ENCODE data around the gene ATP2C1. TPM values are rescaled to one million over a fixed set of nuclear protein-coding genes. Genes with fewer than 3 reads are reported as not detected.

ATP2C1 gene
- total and polyA plus RNA-seq, 2 experiments from 2014 or later: 28.1 to 75.7 TPM

DNA sequence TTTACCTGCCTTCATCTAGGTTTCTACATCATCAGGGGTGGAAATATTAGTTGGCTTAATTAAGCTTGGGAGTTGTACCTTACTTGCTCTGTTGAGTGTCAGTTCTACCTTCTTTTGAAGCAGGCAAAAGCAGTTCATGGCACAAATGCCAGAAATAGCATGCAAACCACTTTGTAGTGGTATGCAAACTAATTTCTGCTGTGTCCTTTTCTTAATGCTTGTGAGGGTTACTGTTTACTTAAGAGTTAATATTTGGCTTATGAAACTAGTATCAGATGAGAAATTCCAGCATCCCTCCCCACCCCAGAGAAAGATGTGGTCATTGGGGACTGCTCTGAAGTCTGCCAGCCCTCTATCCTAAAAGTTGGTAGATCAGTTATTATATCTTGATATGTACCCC is 7.1 kb downstream of the ATP2C1 start (continued):
- TF ChIP-seq, protein P1, sequence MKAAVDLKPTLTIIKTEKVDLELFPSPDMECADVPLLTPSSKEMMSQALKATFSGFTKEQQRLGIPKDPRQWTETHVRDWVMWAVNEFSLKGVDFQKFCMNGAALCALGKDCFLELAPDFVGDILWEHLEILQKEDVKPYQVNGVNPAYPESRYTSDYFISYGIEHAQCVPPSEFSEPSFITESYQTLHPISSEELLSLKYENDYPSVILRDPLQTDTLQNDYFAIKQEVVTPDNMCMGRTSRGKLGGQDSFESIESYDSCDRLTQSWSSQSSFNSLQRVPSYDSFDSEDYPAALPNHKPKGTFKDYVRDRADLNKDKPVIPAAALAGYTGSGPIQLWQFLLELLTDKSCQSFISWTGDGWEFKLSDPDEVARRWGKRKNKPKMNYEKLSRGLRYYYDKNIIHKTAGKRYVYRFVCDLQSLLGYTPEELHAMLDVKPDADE (IDR thresholded peaks at IDR 0.05): no peak

DNA sequence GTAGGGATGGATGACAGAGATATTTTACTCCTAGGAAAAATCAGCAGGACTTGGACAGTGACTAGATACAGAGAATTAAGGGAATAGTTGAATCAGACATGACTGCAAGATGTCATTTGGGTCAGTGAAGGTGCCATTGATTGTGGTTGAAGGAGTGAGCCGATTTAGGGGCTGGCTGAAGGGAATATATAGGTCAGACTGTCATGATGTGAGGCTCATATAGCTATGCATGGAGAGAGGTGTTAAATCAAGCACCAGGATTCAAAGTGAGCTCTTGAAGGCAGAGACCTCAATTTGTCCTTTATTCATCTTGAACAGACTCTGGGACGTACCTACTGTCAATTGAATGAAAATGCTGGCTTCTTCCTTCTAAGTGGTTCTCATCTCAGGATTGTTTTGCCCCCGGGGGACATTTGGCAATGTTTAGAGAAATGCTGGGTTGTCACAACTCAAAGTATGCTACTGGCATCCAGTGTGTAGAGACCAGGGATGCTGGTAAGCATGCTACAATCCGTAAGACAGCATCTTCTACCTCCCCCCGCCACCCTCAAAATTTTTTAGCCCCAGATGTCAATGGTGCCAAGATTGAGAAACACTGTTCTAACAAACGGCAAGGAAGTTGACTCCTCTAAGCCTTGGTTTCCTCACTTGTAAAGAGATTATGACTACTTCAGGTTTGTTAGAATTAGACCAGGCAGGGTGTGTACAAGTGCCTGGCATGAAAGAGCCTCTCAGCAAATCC is 7.8 kb downstream of the ATP2C1 start:
- Histone ChIP-seq H2AFZ (no peak overlapping the region), H3K27me3 (ENCODE audit: insufficient read depth) (no peaks in the 10 kb centered on the region), H3K27ac (ENCODE audit: low read depth) (no peak overlapping the region), H3K4me2 (no peak overlapping the region), H3K79me2 (replicated peaks; ENCODE audit: insufficient read depth) (peaks cover 100% of the 10 kb centered on the region), H3K36me3 (ENCODE audit: insufficient read depth) (no peaks in the 10 kb centered on the region), H3F3A (replicated peaks; ENCODE audit: low read depth) (no peaks in the 10 kb centered on the region), H4K20me1 (replicated peaks; ENCODE audit: insufficient read depth) (peaks cover 52% of the 10 kb centered on the region), H3K9me2 (ENCODE audit: insufficient read depth) (no peaks in the 10 kb centered on the region), H3K4me3 (no peak overlapping the region), H3K4me1 (ENCODE audit: insufficient read depth) (peaks cover 55% of the 10 kb centered on the region)
- no peak for DNase-seq (ENCODE audit: low spot score)
- Mint-ChIP-seq H3K9me3 (no peaks in the 10 kb centered on the region), H3K27ac (no peak overlapping the region), H3K27me3 (ENCODE audit: insufficient read depth, low read depth, poor library complexity) (no peaks in the 10 kb centered on the region), H3K4me1 (peaks cover 50% of the 10 kb centered on the region), H3K36me3 (ENCODE audit: low read depth) (no peaks in the 10 kb centered on the region), H3K4me3 (no peak overlapping the region)
- no peak for TF ChIP-seq EZH2 (IDR thresholded peaks at IDR 0.05; ENCODE audit: low read depth, unreplicated experiment)
- no peak for TF ChIP-seq EZH2phosphoT487 (IDR thresholded peaks at IDR 0.05; ENCODE audit: unreplicated experiment)
- ATAC-seq: no peak; the same call in 2 of the 3 replicates

- no peak overlapping the region for H3K4me2 ChIP-seq
- no peaks in the 10 kb centered on the region for H3K36me3 Mint-ChIP-seq (ENCODE audit: low read depth)
- peaks cover 100% of the 10 kb centered on the region for H3K79me2 ChIP-seq (replicated peaks; ENCODE audit: insufficient read depth)
- H3K4me1 Mint-ChIP-seq: peaks cover 34% of the 10 kb centered on the region
- H3F3A ChIP-seq (replicated peaks; ENCODE audit: low read depth): no peaks in the 10 kb centered on the region
- H3K36me3 ChIP-seq (ENCODE audit: insufficient read depth): no peaks in the 10 kb centered on the region
- no peaks in the 10 kb centered on the region for H3K27me3 ChIP-seq (ENCODE audit: insufficient read depth)
- H3K27ac Mint-ChIP-seq: no peak overlapping the region
- H3K9me2 ChIP-seq (ENCODE audit: insufficient read depth): no peaks in the 10 kb centered on the region
- no peaks in the 10 kb centered on the region for H3K9me3 Mint-ChIP-seq
- no peak overlapping the region for H2AFZ ChIP-seq
- no peak overlapping the region for H3K4me3 ChIP-seq
- H4K20me1 ChIP-seq (replicated peaks; ENCODE audit: insufficient read depth): peaks cover 46% of the 10 kb centered on the region
- no peak for ATAC-seq
- H3K27me3 Mint-ChIP-seq (ENCODE audit: insufficient read depth, low read depth, poor library complexity): no peaks in the 10 kb centered on the region
- no peak overlapping the region for H3K27ac ChIP-seq (ENCODE audit: low read depth)
- no peak for DNase-seq (ENCODE audit: low spot score)
- peaks cover 42% of the 10 kb centered on the region for H3K4me1 ChIP-seq (ENCODE audit: insufficient read depth)
- no peak overlapping the region for H3K4me3 Mint-ChIP-seq
- TF ChIP-seq JUNB (IDR thresholded peaks at IDR 0.05; ENCODE audit: unreplicated experiment) (no peak), POLR2AphosphoS5 (IDR thresholded peaks at IDR 0.05; ENCODE audit: low read depth) (no peak), CREB1 (CRISPR knock-in tag; IDR thresholded peaks at IDR 0.05; ENCODE audit: low read depth) (no peak), ZNF462 (CRISPR knock-in tag; IDR thresholded peaks at IDR 0.05) (no peak), EZH2 (IDR thresholded peaks at IDR 0.05; ENCODE audit: low read depth, unreplicated experiment) (no peak), STAT1 (IDR thresholded peaks at IDR 0.05; ENCODE audit: unreplicated experiment) (no peak), EZH2phosphoT487 (IDR thresholded peaks at IDR 0.05; ENCODE audit: unreplicated experiment) (no peak), NANOG (IDR thresholded peaks at IDR 0.05; ENCODE audit: borderline replicate concordance) (no peak), ZNF114 (CRISPR knock-in tag; IDR thresholded peaks at IDR 0.05) (no peak), ZNF331 (CRISPR knock-in tag; IDR thresholded peaks at IDR 0.05; ENCODE audit: low read depth) (no peak)
- TF ChIP-seq, protein P1 (IDR thresholded peaks at IDR 0.05): no peak
Observed at GRCh38 chr3:130903412-130903908, 9.6 kb downstream of the ATP2C1 start.

Measured in GM23338 (cell line).